WTC11 (cell line): ENCODE data around the gene PCID2. TPM values are rescaled to one million over a fixed set of nuclear protein-coding genes. Genes with fewer than 3 reads are reported as not detected.

Experiments used
- ATAC-seq: fragments of 200-7000 bp; cut with Tn5 transposase; 2 replicates; pipeline ENCODE4 v1.10.0; 2021; ENCODE audit warnings: mild to moderate bottlenecking, moderate library complexity
- CTCF ChIA-PET: fragments of 300-600 bp; sonication (Branson Sonifier 250); formaldehyde crosslinking; loops from one replicate; lab custom pipeline; 2021; ENCODE audit warnings: antibody characterized with exemption; lab: Charles Lee
- POLR2A ChIA-PET: fragments of 350-600 bp; sonication (Branson Sonifier 250); formaldehyde crosslinking; loops from one replicate; lab custom pipeline; 2021; ENCODE audit warnings: antibody characterized with exemption; lab: Charles Lee
- DNase-seq: peaks from one replicate; pipeline ENCODE4 v3.0.0; 2021; ENCODE audit warnings: low spot score
- H3K27ac Mint-ChIP-seq: 2 replicates; pipeline ENCODE4 v1.8.0; 2021; ENCODE audit warnings: mixed read lengths
- H3K27me3 Mint-ChIP-seq: 2 replicates; pipeline ENCODE4 v1.8.0; 2021; ENCODE audit warnings: low read depth, mild to moderate bottlenecking, moderate library complexity, mixed read lengths
- H3K36me3 Mint-ChIP-seq: 2 replicates; pipeline ENCODE4 v1.8.0; 2021; ENCODE audit warnings: mixed read lengths
- H3K4me1 Mint-ChIP-seq: 2 replicates; pipeline ENCODE4 v1.8.0; 2022; ENCODE audit warnings: mixed read lengths
- H3K4me3 Mint-ChIP-seq: 2 replicates; pipeline ENCODE4 v1.8.0; 2021; ENCODE audit warnings: mild to moderate bottlenecking, moderate library complexity, mixed read lengths
- H3K9me3 Mint-ChIP-seq: 2 replicates; pipeline ENCODE4 v1.8.0; 2021; ENCODE audit warnings: mixed read lengths
- FOXK1 ChIP-seq: sonication (generic); formaldehyde crosslinking; IDR thresholded peaks from 2 replicates; pipeline ENCODE4 v1.8.0; 2022; ENCODE audit warnings: mild to moderate bottlenecking, moderate library complexity, missing genetic modification reagents
- GABPB1 ChIP-seq: sonication (generic); formaldehyde crosslinking; IDR thresholded peaks from 2 replicates; pipeline ENCODE4 v1.8.1; 2023; ENCODE audit warnings: mild to moderate bottlenecking, missing genetic modification reagents
- HMGA2 ChIP-seq: fragments of 250-450 bp; sonication (Bioruptor Pico); IDR thresholded peaks from 2 replicates; pipeline ENCODE4 v1.4.0; 2021; ENCODE audit warnings: mild to moderate bottlenecking, moderate library complexity
- IRF2 ChIP-seq: sonication (generic); formaldehyde crosslinking; IDR thresholded peaks from 2 replicates; pipeline ENCODE4 v1.8.0; 2022; ENCODE audit warnings: low read depth, missing genetic modification reagents, borderline replicate concordance
- MXD4 ChIP-seq: fragments of 250-450 bp; sonication (Bioruptor Pico); IDR thresholded peaks from 2 replicates; pipeline ENCODE4 v1.8.0; 2021; ENCODE audit warnings: mild to moderate bottlenecking, moderate library complexity, borderline replicate concordance
- OVOL2 ChIP-seq: fragments of 250-450 bp; sonication (Bioruptor Pico); IDR thresholded peaks from 2 replicates; pipeline ENCODE4 v1.9.0; 2021; ENCODE audit warnings: mild to moderate bottlenecking, borderline replicate concordance
- PRRX2 ChIP-seq: fragments of 250-450 bp; sonication (Bioruptor Pico); IDR thresholded peaks from 2 replicates; pipeline ENCODE4 v1.8.0; 2021; ENCODE audit warnings: mild to moderate bottlenecking
- SMAD4 ChIP-seq: sonication (generic); formaldehyde crosslinking; IDR thresholded peaks from 2 replicates; pipeline ENCODE4 v1.8.0; 2022; ENCODE audit warnings: mild to moderate bottlenecking, missing genetic modification reagents
- SOX15 ChIP-seq: fragments of 250-450 bp; sonication (Bioruptor Pico); IDR thresholded peaks from 2 replicates; pipeline ENCODE4 v1.9.0; 2021; ENCODE audit warnings: mild to moderate bottlenecking
- ZNF232 ChIP-seq: sonication (generic); formaldehyde crosslinking; IDR thresholded peaks from 2 replicates; pipeline ENCODE4 v1.8.0; 2022; ENCODE audit warnings: mild to moderate bottlenecking, missing genetic modification reagents
- ZNF396 ChIP-seq: fragments of 250-450 bp; sonication (Bioruptor Pico); IDR thresholded peaks from 2 replicates; pipeline ENCODE4 v1.8.0; 2021; ENCODE audit warnings: mild to moderate bottlenecking, moderate library complexity, borderline replicate concordance
- total RNA-seq: library from RNA; stranded (reverse); gene quantifications from 3 replicates; pipeline ENCODE4 v1.2.3, GENCODE V29; 2021
- TF ChIP-seq, protein P1 (sequence below): sonication (generic); formaldehyde crosslinking; IDR thresholded peaks from 2 replicates; pipeline ENCODE4 v1.8.0; 2023; ENCODE audit warnings: mild to moderate bottlenecking, missing genetic modification reagents
- TF ChIP-seq, protein P2 (sequence below): sonication (generic); formaldehyde crosslinking; IDR thresholded peaks from 2 replicates; pipeline ENCODE4 v1.8.0; 2022; ENCODE audit warnings: missing genetic modification reagents
- TF ChIP-seq, protein P3 (sequence below): sonication (generic); formaldehyde crosslinking; IDR thresholded peaks from 2 replicates; pipeline ENCODE4 v1.8.1; 2022; ENCODE audit warnings: missing genetic modification reagents, borderline replicate concordance
- TF ChIP-seq, protein P4 (sequence below): fragments of 250-450 bp; sonication (Bioruptor Pico); IDR thresholded peaks from 2 replicates; pipeline ENCODE4 v2.1.2; 2022; ENCODE audit warnings: mild to moderate bottlenecking, moderate library complexity

The PCID2 gene
- total RNA-seq, 1 experiment from 2014 or later: 69.4 TPM

DNA sequence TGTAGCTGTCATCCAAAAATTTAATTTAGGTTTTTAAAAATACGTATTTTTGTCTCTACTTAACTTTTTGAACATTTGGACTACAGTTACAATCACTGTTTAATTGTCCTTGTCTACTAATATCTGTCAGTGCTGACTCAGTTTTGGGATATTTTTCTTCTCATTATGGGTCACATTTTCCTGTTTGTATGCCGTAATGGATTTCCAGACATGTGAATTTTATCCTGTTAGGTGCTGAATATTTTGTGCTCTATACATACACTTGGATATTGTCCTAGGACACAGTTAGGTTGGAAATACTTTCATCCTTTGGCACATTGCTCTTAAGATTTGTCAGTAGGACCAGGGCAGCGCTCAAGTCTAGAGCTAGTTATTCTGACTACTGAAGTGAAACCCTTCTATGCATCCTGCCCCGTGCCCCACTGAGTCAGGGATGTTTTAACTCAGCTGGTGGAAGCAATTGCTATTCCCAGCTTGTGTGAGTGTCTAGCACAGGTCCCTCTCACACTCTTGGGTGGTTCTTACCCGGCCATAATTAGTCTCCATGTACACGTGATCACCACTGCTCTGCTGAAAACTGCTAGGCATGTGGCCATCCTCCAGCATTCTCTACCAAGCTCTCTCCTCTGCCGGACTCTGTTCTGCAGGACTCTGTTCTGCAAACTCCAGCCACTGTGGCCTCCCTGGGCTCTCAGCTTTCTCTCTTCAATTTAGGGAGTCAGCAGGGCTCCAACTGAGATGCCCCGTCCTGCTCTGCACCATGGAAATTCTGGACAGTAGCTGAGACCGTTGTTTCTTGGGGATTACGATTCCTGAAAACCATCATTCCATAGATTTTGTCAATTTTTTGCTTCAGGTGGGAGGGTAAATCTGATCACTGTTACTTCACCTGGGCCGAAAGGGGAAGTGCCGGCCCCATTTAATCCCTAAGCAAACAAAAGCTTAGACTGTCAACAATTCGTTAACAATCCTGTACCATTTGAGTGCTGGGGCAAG lies 38.9 kb downstream of the PCID2 start:
- H3K36me3 Mint-ChIP-seq: peaks cover 23% of the 10 kb centered on the region
- TF ChIP-seq HMGA2 (CRISPR knock-in tag): no peak
- TF ChIP-seq GABPB1 (CRISPR knock-in tag): 0 out of 2 replicates have a peak, but pooled peaks have one; percentile 11
- ChIA-PET POLR2A (no interaction called here), CTCF (interaction anchor here (0.6 to 1.2 kb wide), 2 partner anchors 58 to 84 kb away, joined by 3 to 8 read pairs; no protein-coding TSS in a partner anchor)
- H3K27ac Mint-ChIP-seq: peak overlapping the region; percentile 41
- DNase-seq (no peak), ATAC-seq (no peak)
- H3K9me3 Mint-ChIP-seq: no peaks in the 10 kb centered on the region
- H3K4me1 Mint-ChIP-seq: peaks cover 16% of the 10 kb centered on the region
- H3K27me3 Mint-ChIP-seq: no peaks in the 10 kb centered on the region
- no peak overlapping the region for H3K4me3 Mint-ChIP-seq

DNA sequence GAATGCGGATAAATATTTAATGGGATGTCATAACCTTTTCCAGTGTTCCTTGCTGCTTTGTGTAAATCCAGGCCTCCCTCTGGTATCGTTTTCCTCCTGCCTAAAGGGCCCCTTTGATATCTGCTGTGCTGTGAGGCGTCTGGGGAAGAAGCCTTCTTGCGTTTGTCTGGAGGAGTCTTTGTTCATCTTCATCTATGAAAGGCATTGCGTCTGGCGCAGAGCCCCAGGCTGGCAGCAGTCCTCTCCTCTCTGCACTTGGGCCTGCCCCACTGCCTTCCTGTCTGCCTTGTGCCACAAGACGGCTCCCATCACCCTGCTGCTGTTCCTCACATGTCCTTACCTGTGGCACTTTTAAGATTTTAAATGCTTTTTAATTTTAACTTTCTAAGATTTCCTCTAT lies 40.3 kb downstream of the PCID2 start:
- Mint-ChIP-seq H3K27ac (no peak overlapping the region), H3K4me3 (no peak overlapping the region), H3K9me3 (no peaks in the 10 kb centered on the region), H3K27me3 (no peaks in the 10 kb centered on the region; the same call in 1 of the 2 replicates), H3K4me1 (peaks cover 19% of the 10 kb centered on the region), H3K36me3 (peaks cover 23% of the 10 kb centered on the region)
- DNase-seq: no peak
- TF ChIP-seq PRRX2 (CRISPR knock-in tag) (no peak), IRF2 (CRISPR knock-in tag) (no peak), SMAD4 (CRISPR knock-in tag) (no peak), FOXK1 (no peak), ZNF396 (CRISPR knock-in tag) (no peak), MXD4 (CRISPR knock-in tag) (no peak), ZNF232 (no peak), OVOL2 (CRISPR knock-in tag) (no peak), SOX15 (CRISPR knock-in tag) (no peak)
- TF ChIP-seq, protein P1, sequence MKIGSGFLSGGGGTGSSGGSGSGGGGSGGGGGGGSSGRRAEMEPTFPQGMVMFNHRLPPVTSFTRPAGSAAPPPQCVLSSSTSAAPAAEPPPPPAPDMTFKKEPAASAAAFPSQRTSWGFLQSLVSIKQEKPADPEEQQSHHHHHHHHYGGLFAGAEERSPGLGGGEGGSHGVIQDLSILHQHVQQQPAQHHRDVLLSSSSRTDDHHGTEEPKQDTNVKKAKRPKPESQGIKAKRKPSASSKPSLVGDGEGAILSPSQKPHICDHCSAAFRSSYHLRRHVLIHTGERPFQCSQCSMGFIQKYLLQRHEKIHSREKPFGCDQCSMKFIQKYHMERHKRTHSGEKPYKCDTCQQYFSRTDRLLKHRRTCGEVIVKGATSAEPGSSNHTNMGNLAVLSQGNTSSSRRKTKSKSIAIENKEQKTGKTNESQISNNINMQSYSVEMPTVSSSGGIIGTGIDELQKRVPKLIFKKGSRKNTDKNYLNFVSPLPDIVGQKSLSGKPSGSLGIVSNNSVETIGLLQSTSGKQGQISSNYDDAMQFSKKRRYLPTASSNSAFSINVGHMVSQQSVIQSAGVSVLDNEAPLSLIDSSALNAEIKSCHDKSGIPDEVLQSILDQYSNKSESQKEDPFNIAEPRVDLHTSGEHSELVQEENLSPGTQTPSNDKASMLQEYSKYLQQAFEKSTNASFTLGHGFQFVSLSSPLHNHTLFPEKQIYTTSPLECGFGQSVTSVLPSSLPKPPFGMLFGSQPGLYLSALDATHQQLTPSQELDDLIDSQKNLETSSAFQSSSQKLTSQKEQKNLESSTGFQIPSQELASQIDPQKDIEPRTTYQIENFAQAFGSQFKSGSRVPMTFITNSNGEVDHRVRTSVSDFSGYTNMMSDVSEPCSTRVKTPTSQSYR: no peak
- TF ChIP-seq, protein P2, sequence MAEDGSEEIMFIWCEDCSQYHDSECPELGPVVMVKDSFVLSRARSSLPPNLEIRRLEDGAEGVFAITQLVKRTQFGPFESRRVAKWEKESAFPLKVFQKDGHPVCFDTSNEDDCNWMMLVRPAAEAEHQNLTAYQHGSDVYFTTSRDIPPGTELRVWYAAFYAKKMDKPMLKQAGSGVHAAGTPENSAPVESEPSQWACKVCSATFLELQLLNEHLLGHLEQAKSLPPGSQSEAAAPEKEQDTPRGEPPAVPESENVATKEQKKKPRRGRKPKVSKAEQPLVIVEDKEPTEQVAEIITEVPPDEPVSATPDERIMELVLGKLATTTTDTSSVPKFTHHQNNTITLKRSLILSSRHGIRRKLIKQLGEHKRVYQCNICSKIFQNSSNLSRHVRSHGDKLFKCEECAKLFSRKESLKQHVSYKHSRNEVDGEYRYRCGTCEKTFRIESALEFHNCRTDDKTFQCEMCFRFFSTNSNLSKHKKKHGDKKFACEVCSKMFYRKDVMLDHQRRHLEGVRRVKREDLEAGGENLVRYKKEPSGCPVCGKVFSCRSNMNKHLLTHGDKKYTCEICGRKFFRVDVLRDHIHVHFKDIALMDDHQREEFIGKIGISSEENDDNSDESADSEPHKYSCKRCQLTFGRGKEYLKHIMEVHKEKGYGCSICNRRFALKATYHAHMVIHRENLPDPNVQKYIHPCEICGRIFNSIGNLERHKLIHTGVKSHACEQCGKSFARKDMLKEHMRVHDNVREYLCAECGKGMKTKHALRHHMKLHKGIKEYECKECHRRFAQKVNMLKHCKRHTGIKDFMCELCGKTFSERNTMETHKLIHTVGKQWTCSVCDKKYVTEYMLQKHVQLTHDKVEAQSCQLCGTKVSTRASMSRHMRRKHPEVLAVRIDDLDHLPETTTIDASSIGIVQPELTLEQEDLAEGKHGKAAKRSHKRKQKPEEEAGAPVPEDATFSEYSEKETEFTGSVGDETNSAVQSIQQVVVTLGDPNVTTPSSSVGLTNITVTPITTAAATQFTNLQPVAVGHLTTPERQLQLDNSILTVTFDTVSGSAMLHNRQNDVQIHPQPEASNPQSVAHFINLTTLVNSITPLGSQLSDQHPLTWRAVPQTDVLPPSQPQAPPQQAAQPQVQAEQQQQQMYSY (CRISPR knock-in tag): no peak
- TF ChIP-seq, protein P3, sequence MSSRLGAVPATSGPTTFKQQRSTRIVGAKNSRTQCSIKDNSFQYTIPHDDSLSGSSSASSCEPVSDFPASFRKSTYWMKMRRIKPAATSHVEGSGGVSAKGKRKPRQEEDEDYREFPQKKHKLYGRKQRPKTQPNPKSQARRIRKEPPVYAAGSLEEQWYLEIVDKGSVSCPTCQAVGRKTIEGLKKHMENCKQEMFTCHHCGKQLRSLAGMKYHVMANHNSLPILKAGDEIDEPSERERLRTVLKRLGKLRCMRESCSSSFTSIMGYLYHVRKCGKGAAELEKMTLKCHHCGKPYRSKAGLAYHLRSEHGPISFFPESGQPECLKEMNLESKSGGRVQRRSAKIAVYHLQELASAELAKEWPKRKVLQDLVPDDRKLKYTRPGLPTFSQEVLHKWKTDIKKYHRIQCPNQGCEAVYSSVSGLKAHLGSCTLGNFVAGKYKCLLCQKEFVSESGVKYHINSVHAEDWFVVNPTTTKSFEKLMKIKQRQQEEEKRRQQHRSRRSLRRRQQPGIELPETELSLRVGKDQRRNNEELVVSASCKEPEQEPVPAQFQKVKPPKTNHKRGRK (CRISPR knock-in tag): no peak
- TF ChIP-seq, protein P4, sequence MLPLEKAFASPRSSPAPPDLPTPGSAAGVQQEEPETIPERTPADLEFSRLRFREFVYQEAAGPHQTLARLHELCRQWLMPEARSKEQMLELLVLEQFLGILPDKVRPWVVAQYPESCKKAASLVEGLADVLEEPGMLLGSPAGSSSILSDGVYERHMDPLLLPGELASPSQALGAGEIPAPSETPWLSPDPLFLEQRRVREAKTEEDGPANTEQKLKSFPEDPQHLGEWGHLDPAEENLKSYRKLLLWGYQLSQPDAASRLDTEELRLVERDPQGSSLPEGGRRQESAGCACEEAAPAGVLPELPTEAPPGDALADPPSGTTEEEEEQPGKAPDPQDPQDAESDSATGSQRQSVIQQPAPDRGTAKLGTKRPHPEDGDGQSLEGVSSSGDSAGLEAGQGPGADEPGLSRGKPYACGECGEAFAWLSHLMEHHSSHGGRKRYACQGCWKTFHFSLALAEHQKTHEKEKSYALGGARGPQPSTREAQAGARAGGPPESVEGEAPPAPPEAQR (CRISPR knock-in tag): no peak
- ChIA-PET CTCF (no interaction called here), POLR2A (no interaction called here)
- no peak for ATAC-seq
